Activated CD4-positive, alpha-beta T cell treated with anti-CD3 and anti-CD28 coated beads, Interleukin-2, amount 50 U/mL, for 48 hours (primary cell): ENCODE data around the gene HAVCR1.
"Not testable (repeated sequence)": the region's sequence is repeated elsewhere in the genome, so short reads cannot be mapped to it uniquely, and the experiment has no call there.

Experiments
- DNase-seq, 2 experiments: peaks; one replicate each; pipeline ENCODE4 v3.0.0-alpha.2; 2020

The HAVCR1 gene

DNA sequence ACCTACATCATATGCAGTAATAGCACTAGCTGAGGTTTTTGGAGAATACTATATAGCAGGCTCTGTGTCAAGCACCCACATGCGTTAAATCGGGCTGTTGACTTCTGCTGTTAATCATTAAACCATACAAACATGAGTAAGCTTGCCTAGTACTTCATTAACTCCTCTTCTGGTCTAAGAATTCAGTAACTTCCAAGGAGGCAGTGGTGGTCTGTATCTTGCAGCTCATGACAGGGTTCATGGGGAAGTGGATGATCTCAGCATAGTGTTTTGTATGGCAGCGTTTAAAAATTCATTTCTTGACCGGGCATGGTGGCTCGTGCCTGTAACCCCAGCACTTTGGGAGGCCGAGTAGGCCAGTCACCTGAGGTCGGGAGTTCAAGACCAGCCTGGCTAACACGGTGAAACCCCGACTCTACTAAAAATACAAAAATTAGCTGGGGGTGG lies at the start of gene HAVCR1:
Gene HAVCR1 (minus strand): TSS at position 24 of the 447 bp plus-strand sequence. CDS start 1,173 bp downstream, outside the sequence.
- DNase-seq = no peak

DNA sequence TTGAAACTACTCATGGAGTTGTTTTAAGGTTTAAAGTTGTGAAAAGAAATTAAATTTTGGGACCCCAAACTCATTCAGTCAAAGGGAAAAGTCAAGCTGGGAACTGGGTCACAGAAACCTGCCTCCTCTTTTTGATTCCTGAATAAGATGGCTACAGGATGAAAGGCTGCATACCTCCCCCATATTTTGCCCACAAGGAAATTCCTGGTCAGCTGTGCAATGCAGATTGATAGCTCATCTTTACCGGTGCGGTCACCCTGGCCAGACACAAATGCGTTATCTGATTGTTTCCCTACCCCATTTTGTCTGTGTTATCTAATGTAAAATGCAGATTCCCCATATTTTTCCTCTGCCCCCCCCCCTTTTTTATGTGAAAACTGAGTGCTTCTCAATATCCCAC lies 48.6 kb upstream of the HAVCR1 start:
- no peak for DNase-seq

DNA sequence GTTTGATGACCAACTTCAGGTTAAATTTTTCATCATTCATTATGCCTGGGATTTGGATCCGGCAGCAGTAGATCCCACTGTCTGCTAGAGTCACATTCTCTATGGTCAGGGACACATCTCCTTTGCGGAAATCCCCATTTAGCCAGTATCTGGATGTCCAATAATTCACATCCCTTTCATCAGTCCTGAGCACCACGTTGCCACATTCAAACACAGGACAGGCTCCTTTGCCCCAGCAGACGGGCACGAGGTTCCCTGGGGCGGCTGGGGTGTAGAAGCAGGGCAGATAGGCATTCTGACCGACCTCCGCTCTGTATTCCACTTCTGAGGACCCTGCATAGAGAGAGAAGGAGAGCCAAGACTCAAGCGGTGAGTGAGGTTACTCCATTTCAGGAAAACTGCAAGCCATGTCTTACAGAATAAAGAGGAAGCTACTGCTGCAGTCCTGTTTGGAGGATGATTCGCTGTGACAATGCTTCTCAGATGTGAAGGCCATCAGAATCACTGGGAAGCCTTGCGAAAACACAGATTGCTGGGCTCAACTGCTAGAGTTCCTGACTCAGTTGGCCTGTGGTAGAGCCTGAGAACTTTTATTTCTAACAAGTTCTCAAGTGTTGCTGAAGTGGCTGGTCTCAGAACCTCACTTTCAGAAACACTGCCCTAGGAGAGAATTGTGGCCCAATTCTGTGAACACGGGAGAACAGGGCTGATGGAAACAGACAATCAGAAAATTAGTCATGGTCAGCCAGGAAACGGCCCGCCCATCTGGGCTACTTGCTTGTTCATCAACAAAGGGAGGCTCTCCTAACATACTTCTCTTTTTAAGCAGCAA lies 47.9 kb upstream of the HAVCR1 start:
- peak; percentile 43 to 60 for DNase-seq

DNA sequence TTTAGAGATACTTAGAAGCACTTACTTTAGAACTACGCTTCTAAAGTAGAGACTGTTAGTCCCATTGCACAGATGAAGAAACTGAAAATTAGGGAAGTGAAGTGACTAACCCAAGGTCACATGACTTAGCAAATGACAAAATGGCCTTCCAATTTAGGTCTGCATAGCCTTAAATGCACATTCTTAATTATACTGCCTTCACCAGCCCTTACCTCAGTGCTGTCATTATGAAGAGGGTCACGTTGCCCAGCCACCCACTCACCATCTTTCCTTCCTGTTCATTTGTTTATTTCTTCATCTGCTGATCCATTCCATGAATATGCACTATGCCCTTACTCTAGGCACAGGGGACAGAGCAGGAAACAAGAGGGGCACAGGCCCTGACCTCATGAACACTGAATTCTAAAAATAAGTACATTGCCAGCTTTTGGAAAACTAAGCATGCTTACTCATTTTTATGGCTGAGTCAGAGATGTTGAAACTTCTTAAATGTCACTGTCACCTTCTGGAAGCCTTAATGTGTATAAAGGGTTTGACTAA lies 41.3 kb upstream of the HAVCR1 start:
- DNase-seq = peak; percentile 38 to 57

DNA sequence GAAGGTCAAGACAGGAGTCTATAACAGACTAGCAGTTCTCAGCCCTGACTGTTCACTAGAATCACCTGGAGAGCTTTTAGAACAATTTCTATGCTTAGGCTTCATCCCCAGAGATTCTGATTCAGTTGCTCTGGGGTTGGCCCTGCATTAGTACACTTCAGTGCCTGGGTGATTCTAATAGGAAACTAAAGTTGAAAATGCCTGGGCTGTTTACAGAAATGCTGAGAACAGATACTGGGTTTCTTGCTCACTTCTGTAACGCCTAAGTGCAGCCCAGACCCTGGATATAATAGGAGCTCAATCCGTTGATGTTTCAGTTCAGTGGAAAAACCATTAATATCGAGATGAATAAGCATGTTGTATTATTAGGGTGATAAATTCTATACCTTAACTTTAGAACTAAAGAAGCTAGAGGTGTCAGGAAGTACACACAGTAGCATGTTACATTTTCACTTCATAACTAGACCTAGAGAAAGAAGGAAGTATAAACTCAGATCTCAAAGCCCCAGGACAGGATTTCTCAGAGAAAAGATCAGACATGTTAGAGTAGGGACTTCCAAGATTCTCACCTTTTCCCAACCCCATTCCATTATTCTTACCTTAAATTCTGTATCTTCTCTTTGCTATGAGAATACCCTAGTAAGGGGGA lies 29.6 kb upstream of the HAVCR1 start:
- DNase-seq = no peak

DNA sequence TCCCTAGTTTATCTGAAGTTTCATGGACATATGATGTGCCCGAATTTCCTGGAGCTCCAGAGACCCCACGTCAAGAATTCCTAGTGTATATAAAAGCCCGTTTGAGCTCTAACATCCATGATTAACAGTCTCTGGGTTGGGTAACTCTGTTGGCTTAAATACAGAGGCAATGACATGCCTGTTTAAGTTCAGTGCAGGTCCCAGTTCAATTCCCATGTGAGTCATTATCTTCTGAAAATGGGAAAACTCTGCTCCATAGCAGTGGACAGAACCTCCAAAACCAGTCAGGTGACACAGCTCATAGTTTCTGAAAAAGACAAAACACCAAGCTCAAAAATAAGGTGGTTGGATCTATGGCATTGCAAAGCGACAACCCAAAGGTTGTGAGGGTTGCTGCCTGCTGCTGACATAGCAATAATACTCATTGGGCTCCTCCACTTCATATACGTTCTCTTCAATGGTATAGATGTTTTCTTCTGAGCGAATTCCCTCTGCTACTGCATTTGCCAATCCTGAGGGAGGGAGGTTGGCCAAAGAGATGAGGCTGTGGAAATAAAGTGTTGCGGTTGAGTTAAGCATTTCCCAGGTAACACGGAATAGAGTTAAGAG lies 27.9 kb upstream of the HAVCR1 start:
- no peak for DNase-seq

DNA sequence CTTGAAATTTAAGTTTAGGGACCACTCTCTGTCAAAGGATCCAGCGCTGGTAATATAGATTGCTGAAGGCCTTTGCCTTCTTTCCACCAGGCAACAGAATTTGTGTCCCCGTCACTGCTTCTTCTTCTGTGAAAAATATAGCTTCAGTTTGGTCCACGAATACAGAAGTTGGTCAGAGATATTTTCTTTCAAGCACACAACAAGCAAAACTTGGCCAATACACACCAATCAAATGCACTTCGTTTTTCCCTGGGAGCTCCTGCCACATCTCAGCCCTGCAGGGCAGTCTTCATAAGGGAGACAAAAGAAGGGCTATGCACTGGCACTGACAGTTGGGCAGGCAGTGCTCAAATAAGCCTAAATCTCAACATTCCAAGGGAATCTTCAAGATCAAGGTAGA lies 27.0 kb upstream of the HAVCR1 start:
- no peak for DNase-seq

DNA sequence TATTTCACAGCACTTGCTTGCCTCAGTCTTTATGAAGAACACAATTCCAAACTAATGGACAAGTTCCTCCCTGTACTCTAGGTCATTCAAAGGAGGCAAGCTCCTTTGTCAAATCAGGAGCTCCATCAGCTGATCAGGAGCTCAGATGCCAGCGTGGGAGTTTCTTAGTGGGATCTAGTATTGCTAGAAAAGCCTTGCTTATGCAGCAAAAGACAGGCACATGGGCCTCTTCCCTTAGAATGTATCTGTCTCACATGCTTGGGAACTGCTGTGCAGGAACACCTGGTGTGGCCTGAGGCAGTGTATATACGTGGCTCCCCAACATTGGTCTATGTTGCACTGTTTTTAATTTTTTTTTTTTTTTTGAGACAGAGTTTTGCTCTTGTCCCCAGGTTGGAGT lies 21.4 kb upstream of the HAVCR1 start:
- no peak for DNase-seq

DNA sequence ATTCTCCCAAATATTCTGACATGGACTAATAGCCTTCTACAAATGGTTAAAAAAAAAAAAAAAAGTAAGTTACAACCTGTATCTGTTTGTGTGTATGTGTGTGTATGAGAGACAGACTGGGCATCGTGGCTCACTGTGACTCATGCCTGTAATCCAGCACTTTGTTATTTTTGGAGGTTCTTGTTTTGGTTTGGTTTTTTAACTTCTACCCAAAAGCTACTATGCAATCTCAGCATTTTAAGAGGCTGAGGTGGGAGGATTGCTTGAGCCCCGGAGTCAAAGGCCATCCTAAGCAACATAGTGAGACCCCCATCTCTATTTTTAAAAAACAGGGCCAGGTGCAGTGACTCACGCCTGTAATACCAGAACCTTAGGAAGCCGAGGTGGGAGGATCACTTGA lies 17.6 kb upstream of the HAVCR1 start:
- no peak for DNase-seq

DNA sequence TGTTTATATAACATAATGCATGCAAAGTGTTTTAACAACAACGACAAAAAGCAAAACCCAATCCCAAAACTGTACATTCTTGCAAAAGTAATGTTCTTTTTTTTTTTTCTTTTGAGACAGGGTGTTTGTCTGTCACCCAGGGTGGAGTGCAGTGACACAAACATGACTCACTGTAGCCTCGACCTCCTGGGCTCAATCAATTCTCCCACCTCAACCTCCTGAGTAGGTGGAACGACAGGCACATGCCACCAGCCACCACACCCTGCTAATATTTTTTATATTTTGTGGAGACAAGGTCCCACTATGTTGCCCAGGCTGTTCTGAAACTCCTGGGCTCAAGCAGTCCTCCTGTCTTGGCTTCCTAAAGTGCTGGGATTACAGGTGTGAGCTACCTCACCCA lies 13.6 kb upstream of the HAVCR1 start:
- DNase-seq = peak in 1 of 2 experiments; percentile 11

DNA sequence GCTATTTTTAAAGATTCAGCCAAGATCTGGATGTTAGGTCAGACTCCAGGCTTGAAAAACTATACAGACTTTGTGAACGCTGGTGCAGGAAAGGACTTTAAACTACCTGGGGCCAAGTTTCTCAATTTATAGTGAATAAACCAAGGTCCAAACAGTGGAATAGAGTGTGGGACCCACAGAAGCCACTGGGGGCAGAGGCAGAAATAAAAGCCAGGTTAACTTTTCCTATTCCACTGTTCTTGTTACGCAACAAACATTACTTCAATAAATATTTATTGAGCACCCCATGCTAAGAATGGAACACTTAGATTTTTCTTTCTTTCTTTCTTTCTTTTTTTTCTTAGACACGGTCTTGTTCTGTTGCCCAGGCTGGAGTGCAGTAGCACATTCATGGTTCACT lies 11.0 kb upstream of the HAVCR1 start:
- no peak for DNase-seq

DNA sequence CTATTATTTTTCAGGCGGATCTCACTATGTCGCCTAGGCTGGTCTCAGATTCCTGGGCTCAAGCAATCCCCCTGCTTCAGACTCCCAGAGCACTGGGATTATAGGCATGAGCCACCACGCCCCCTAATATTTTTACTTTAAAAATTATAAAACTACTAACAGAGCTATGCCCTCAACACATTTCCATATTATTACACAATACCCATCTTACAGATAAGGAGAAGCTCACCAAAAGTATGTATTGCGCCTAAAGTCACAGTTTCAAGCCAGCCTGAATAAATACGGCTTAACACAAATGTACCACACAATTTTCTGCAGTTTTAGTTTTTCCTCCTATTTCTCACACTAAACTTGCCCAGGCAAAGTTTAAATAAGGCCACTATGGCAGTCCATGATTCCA lies 9.9 kb upstream of the HAVCR1 start:
- no peak for DNase-seq

DNA sequence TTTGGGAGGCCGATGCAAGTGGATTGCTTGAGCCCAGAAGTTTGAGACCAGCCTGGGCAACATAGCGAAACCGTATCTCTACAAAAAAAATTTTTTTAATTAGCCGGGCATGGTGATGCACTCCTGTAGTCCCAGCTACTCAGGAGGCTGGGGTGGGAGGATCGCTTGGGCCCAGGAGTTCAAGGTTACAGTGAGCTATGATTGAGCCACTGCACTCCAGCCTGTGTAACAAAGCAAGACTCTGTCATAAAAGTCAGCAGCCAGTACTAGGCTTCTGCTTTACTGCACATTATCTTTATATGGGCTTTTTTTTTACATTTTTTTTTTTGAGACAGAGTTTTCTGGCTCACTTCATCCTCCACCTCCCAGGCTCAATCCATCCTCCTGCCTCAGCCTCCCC lies 9.4 kb upstream of the HAVCR1 start:
- DNase-seq = no peak

DNA sequence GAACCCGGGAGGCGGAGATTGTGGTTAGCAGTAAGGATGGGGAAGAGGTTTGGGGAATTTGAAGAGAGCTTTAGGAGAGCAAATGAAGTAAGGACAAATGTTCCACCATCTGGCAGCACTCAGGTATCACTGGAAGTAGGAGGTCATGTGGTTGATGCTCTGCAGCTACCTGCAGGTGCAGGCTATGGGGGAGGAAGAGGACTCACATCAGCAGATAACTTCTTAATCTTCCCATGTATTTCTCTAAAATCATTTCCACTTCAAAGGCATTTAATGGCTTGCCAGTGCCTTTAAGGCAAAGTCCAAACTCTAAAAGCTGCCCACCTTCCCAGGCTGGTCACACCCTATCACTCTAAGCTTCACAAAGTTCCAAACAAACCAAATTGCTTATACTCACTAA lies 8.1 kb upstream of the HAVCR1 start:
- no peak for DNase-seq

DNA sequence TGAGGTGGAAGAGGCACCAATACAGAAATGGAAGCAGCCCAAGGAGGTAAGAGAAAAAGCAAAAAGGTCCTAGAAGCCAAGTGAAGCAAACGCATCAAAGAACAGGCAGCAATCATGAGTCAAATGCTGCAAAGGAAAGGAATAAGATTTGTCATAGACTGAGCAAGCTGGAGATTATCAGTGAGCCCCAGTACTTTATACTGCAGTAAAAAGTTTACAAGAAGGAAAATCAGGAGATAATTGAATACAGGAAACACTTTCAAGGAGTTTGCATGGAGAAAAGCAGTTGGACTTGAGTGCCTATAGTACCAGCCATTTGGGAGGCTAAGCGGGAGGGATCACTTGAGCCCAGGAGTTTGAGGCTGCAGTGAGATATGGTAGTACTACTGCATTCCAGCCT lies 7.2 kb upstream of the HAVCR1 start:
- no peak for DNase-seq

DNA sequence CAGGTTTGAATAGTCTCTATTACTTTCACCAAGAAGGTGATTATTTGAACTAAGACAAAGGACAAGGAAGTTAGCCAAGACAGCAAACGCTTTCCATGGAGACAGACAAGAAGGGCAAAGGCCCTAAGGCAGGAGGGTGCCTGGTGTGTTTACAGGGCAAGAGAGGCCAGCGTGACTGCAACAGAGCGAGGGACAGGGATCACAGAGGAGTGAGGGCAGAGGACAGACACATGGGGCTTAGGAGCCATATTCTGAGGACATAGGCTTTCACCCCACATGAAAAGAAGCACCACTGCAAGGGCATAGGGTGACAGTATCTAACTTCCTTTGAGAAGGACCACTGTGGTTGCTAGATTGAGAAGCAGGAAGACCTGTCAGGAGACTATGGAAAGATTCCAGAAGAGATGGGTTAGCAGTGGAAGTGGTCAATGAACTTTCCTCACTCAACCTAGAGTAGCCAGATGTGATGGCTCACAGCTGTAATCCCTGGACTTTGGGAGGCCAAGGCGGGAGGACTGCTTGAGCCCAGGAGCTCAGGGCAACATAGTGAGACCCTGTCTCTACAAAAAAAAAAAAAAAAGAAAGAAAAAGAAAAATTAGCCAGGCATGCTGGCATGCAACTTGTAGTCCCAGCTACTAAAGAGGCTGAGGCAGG lies 5.0 kb upstream of the HAVCR1 start:
- no peak for DNase-seq

DNA sequence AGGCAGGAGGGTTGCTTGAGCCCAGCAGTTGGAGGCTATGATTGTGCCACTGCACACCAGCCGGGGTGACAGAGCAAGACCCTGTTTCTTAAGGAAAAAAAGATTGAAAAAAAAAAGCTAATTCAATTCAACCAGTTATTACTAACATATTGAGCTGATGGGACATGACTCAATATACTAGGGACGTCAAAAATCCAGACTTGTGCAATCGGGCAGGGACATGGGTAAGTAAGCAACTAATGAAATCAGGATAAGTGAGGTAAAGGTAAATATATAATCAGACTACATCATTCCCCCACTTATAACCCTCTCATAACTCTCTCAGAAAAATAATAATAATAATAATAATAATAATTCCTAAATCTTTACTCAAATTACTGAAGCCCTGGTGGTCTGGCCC lies 975 bp upstream of the HAVCR1 start:
- DNase-seq = no peak

DNA sequence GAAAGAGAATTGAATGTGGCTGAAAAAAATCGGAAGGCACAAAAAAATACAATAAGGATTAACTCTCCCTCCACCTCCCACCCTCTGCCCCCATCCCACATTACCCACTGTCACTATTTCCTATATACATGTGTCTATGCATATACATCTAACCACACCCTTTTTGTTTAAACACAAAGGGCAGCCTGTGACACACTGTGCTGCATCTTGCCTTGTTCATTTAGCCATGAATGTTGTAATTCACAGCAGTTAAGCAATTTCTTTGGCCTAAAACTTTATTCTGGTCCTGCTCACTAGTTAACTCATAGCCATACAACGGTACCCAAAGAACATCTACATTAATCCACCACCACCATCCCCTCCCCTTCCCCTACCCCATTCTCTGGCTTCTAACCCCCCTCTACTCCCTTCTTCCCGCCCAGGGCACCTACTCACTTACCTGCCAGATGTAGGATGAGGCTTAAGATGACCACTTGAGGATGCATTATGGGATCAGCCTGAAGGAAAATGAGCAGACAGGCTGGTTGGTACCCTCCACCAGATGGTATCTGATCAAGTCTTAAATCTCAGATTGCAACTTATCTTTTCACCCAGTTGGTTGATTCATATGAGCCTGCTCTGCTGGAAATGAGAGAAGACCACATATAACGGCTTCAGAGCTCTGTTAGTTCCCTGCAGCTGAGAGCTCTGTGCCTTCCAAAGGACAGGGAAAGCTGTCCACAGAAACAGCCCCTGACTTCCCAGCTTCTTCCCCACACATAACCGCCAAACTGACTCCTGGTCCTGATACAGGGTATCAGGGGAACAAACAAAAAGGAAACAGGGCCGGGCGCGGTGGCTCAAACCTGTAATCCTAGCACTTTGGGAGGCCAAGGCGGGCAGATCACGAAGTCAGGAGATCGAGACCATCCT lies 1.2 kb downstream of the HAVCR1 start:
- no peak for DNase-seq

DNA sequence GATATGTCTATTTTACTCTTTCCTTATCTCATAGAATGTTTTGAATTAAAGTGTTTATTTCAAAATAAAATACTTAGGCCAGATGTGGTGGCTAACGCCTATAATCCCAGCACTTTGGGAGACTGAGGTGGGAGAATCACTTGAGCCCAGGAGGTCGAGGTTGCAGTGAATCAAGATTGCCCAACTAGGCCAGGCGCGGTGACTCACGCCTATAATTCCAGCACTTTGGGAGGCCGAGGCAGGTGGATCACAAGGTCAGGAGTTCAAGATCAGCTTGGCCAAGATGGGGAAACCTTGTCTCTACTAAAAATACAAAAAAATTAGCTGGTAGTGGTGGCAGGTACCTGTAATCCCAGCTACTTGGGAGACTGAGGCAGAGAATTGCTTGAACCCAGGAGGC lies 2.1 kb downstream of the HAVCR1 start:
- DNase-seq = not testable (repeated sequence)

DNA sequence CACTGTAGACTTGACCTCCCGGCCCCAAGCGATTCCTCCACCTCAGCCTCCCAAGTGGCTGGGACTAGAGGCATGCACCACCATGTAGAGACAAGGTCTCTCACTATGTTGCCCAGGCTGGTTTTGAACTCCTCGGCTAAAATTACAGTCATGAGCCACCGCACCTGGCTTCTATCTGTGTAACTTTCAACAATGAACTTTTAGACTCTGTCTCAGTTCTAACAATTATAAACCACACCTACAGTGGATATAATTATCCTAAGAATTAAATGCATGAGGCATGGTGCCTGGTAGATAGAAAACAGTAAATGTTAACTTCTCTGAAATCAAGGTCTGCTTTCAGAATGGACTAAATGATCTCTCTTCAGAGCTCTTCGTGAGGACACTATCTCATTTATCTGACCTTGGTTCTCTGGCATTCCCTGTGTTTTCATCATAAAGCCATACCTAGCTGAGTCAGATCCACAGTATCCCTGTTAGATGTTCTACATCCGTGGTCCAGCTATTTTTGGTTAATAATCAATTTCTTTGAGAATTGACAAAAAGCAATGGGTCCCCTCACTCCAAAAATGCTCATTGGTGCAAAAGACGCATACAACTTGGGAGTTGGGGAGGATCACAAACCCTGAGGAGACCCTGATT lies 7.2 kb downstream of the HAVCR1 start:
- DNase-seq = no peak

DNA sequence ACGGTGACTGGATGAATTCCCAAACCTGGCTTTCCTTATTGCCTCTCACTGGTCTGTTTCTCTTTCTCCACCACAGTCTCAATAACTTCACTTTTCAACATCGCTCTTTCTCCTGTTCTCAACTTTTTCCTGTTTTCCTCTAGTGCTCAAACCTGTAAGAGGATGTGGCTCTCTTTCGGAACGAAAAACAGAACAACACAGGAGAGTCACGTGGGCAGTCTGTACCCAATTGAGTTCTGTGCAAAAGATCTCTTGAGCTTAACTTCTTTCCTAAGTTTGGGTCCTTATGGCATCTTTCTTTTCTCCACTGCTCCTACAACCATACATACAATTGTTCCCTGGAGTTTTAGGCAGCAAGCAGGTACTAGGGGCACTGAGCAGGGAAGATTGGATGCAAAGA lies 8.9 kb downstream of the HAVCR1 start:
- DNase-seq = no peak

DNA sequence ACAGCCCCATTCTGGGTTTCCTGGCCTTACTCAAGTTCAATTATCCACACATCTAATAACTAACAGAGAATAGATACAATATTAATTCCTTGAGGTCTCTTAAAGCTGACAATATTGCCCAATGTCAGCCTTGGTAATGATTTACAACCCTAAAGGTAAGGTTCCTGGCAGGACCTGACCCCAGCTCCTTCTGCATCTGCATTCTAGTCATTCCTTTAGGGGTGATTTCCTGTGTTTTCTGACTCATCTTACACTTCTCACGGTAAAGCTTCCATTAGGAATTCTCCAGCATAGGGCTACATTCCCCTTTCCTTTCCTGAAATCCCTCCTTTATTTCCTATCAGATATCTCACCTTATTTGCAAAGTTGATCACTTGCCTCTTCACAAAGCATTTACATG lies 9.3 kb downstream of the HAVCR1 start:
- no peak for DNase-seq
